ENCODE data around the gene IL17REL. TPM values are rescaled to one million over a fixed set of nuclear protein-coding genes. Genes with fewer than 3 reads are reported as not detected.

The IL17REL gene
- total and polyA plus RNA-seq, 2 of the 13 experiments (the other 11 are each of a cell fraction or from before 2014, with no cell fraction given) = not detected

- TF ChIP-seq HNF4G (IDR thresholded peaks at IDR 0.05; ENCODE audit: borderline replicate concordance, low read depth, low read length) (peak; percentile 27; the same call in 1 of the 2 replicates), HNF4G (CRISPR knock-in tag; IDR thresholded peaks at IDR 0.05; ENCODE audit: borderline replicate concordance, low read depth) (no peak), ZNF597 (CRISPR knock-in tag; IDR thresholded peaks at IDR 0.05) (no peak), HNF4A (CRISPR knock-in tag; IDR thresholded peaks at IDR 0.05) (peak; percentile 72), NR1H2 (CRISPR knock-in tag; IDR thresholded peaks at IDR 0.05; ENCODE audit: borderline replicate concordance, low read depth) (no peak), CENPBD1 (CRISPR knock-in tag; IDR thresholded peaks at IDR 0.05; ENCODE audit: borderline replicate concordance, low read depth) (no peak), HNF1A (IDR thresholded peaks at IDR 0.05; ENCODE audit: low read depth) (no peak), HNF1A (CRISPR knock-in tag; IDR thresholded peaks at IDR 0.05; ENCODE audit: borderline replicate concordance) (0 out of 2 replicates have a peak, but pooled peaks have one; percentile 0), BORCS8-MEF2B (CRISPR knock-in tag; IDR thresholded peaks at IDR 0.05) (peak; percentile 58; the same call in 1 of the 2 replicates), ZNF678 (CRISPR knock-in tag; IDR thresholded peaks at IDR 0.05) (no peak), POLR2G (IDR thresholded peaks at IDR 0.05; ENCODE audit: low read depth, low read length) (peak; percentile 11; the same call in 1 of the 2 replicates), MATR3 (CRISPR knock-in tag; IDR thresholded peaks at IDR 0.05) (no peak), ZBTB46 (CRISPR knock-in tag; IDR thresholded peaks at IDR 0.05; ENCODE audit: borderline replicate concordance) (0 out of 2 replicates have a peak, but pooled peaks have one; percentile 25), HMGA1 (CRISPR knock-in tag; conservative IDR thresholded peaks at IDR 0.05) (no peak), PBX2 (CRISPR knock-in tag; IDR thresholded peaks at IDR 0.05) (no peak), DNMT1 (CRISPR knock-in tag; IDR thresholded peaks at IDR 0.05) (peak; percentile 71; the same call in 1 of the 2 replicates), ATF1 (CRISPR knock-in tag; IDR thresholded peaks at IDR 0.05) (no peak), MAX (IDR thresholded peaks at IDR 0.05) (no peak), TMF1 (CRISPR knock-in tag; IDR thresholded peaks at IDR 0.05; ENCODE audit: low read depth) (0 out of 2 replicates have a peak, but pooled peaks have one; percentile 0), SAFB2 (CRISPR knock-in tag; IDR thresholded peaks at IDR 0.05; ENCODE audit: borderline replicate concordance, low read depth) (0 out of 2 replicates have a peak, but pooled peaks have one; percentile 29), KDM2A (CRISPR knock-in tag; IDR thresholded peaks at IDR 0.05; ENCODE audit: borderline replicate concordance, low read depth) (peak; percentile 28; the same call in 1 of the 2 replicates)
These were observed 46.4 kb downstream of the IL17REL start (continued) for GRCh38 chr22:49966041-49966773.

Measured in HepG2 (cell line).